Nephron progenitor cell (in vitro differentiated cells): ENCODE results near the gene EPHX1.
A peak's percentile ranks its signal among the peaks of the same experiment; 100 is the strongest.

Experiments used
- DNase-seq: peaks from one replicate; pipeline ENCODE4 v3.0.0; 2021
- H3K27ac Mint-ChIP-seq: 2 replicates; pipeline ENCODE4 v1.8.0; 2021; ENCODE audit warnings: mild to moderate bottlenecking, moderate library complexity, mixed read lengths
- H3K27me3 Mint-ChIP-seq: 2 replicates; pipeline ENCODE4 v1.8.0; 2021; ENCODE audit warnings: mild to moderate bottlenecking, low read depth, mixed read lengths; ENCODE audit not compliant: poor library complexity
- H3K36me3 Mint-ChIP-seq: 2 replicates; pipeline ENCODE4 v1.8.0; 2021; ENCODE audit warnings: low read depth, mixed read lengths
- H3K4me1 Mint-ChIP-seq: 2 replicates; pipeline ENCODE4 v1.8.0; 2021; ENCODE audit warnings: mixed read lengths
- H3K4me3 Mint-ChIP-seq: 2 replicates; pipeline ENCODE4 v1.8.0; 2021; ENCODE audit warnings: mild to moderate bottlenecking, moderate library complexity, mixed read lengths
- H3K9me3 Mint-ChIP-seq: 2 replicates; pipeline ENCODE4 v1.8.0; 2021; ENCODE audit warnings: mild to moderate bottlenecking, moderate library complexity, mixed read lengths
- CTCF ChIP-seq: fragments of 200-600 bp; sonication (generic); IDR thresholded peaks from 2 replicates; pipeline ENCODE4 v1.5.0; 2021; ENCODE audit warnings: antibody characterized with exemption

The EPHX1 gene

GRCh38 chr1:225875044-225875815 lies 65.3 kb downstream of the EPHX1 start:
- Mint-ChIP-seq H3K36me3 (peaks cover 16% of the 10 kb centered on the region), H3K9me3 (no peaks in the 10 kb centered on the region), H3K27me3 (peaks cover 10% of the 10 kb centered on the region), H3K4me1 (peaks cover 58% of the 10 kb centered on the region), H3K27ac (no peak overlapping the region), H3K4me3 (no peak overlapping the region)
- no peak for TF ChIP-seq CTCF
- no peak for DNase-seq

- H3K9me3 Mint-ChIP-seq: no peaks in the 10 kb centered on the region
- H3K27me3 Mint-ChIP-seq: peaks cover 11% of the 10 kb centered on the region
- DNase-seq: no peak
- no peak overlapping the region for H3K4me3 Mint-ChIP-seq
- peaks cover 7% of the 10 kb centered on the region for H3K36me3 Mint-ChIP-seq
- no peak overlapping the region for H3K27ac Mint-ChIP-seq
- no peak for TF ChIP-seq CTCF
- peaks cover 57% of the 10 kb centered on the region for H3K4me1 Mint-ChIP-seq
These were observed 67.1 kb downstream of the EPHX1 start for GRCh38 chr1:225876900-225877510.

DNA sequence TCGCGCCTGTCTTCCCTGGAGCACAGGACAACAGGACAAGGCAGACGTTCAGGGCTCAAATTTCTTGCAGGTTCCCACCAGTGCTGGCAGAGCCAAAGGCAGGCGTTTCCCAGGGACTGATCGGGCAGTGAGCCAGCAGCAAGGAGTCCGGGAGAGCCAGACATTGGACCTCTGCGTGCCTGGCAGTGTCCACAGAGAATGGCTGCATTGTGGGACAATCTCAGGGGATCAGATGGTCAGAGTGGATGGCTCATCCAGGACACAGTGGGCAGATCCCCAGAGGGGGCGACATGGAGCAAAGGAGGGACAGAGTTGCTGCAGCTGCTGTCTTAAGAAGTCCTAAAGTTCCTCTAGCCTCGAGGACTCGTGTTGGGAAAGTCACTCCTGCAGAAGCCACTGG lies 67.7 kb downstream of the EPHX1 start:
- no peaks in the 10 kb centered on the region for H3K9me3 Mint-ChIP-seq
- peak; percentile 74 for DNase-seq
- peak overlapping the region; percentile 24 for H3K4me3 Mint-ChIP-seq
- H3K4me1 Mint-ChIP-seq: peaks cover 55% of the 10 kb centered on the region
- no peak overlapping the region for H3K27ac Mint-ChIP-seq
- peaks cover 11% of the 10 kb centered on the region for H3K27me3 Mint-ChIP-seq
- peak; percentile 54 for TF ChIP-seq CTCF
- H3K36me3 Mint-ChIP-seq: peaks cover 7% of the 10 kb centered on the region

- TF ChIP-seq CTCF: no peak
- DNase-seq: no peak
- no peak overlapping the region for H3K27ac Mint-ChIP-seq
- H3K36me3 Mint-ChIP-seq: peaks cover 7% of the 10 kb centered on the region
- peaks cover 13% of the 10 kb centered on the region for H3K27me3 Mint-ChIP-seq
- H3K4me3 Mint-ChIP-seq: no peak overlapping the region
- H3K9me3 Mint-ChIP-seq: no peaks in the 10 kb centered on the region
- H3K4me1 Mint-ChIP-seq: peaks cover 52% of the 10 kb centered on the region
These were observed 68.4 kb downstream of the EPHX1 start for GRCh38 chr1:225878282-225878681.

GRCh38 chr1:225879521-225880221 lies 69.7 kb downstream of the EPHX1 start:
- Mint-ChIP-seq H3K4me3 (peak overlapping the region; percentile 39), H3K9me3 (no peaks in the 10 kb centered on the region), H3K27ac (no peak overlapping the region), H3K36me3 (no peaks in the 10 kb centered on the region), H3K27me3 (peaks cover 21% of the 10 kb centered on the region), H3K4me1 (peaks cover 56% of the 10 kb centered on the region)
- DNase-seq: no peak
- no peak for TF ChIP-seq CTCF
